ENCODE measurements around the gene PLEKHA4.
"Not testable (repeated sequence)": the region's sequence is repeated elsewhere in the genome, so short reads cannot be mapped to it uniquely, and the experiment has no call there.

The PLEKHA4 gene

GRCh38 chr19:48878196-48879024 is 10.0 kb upstream of the PLEKHA4 start:
- H3K36me3 ChIP-seq (ENCODE audit: control insufficient read depth, insufficient read depth, low read length) = no peaks in the 10 kb centered on the region
- H3K4me1 ChIP-seq = peaks cover 9% of the 10 kb centered on the region

DNA sequence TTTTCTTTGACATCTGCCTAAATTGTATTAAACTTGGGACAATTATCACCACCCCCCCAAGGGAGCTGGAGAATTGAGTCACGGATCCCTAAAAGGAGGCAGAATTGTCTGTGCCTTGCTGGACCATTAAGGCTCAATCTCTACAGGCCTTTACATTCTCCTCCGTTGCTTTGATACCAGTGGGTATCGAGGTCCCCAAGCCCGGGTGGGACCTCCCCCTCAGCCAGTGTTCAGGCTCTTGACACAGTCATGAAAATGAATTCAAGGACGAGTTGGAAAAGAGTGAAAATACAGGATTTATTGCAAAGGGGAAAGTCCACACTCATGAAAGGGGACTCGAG is 9.4 kb upstream of the PLEKHA4 start:
- H3K4me3 ChIP-seq (ENCODE audit: low read depth, low read length) = no peak overlapping the region
- no peak overlapping the region for H3K9ac ChIP-seq
- peaks cover 13% of the 10 kb centered on the region for H3K4me1 ChIP-seq
- H2AFZ ChIP-seq = no peak overlapping the region
- H3K27ac ChIP-seq = no peak overlapping the region
- no peaks in the 10 kb centered on the region for H3K27me3 ChIP-seq (ENCODE audit: control insufficient read depth, insufficient read depth, low read length)
- H3K79me2 ChIP-seq = peaks cover 9% of the 10 kb centered on the region
- TF ChIP-seq CTCF (IDR thresholded peaks at IDR 0.05) = no peak
- no peaks in the 10 kb centered on the region for H3K36me3 ChIP-seq (ENCODE audit: control insufficient read depth, insufficient read depth, low read length)
- no peak overlapping the region for H3K4me2 ChIP-seq (ENCODE audit: low read length)
- no peaks in the 10 kb centered on the region for H3K9me3 ChIP-seq (ENCODE audit: control insufficient read depth, low read length)

More at GRCh38 chr19:48878196-48879024, 10.0 kb upstream of the PLEKHA4 start:
- Histone ChIP-seq H3K27me3 (ENCODE audit: control insufficient read depth, insufficient read depth, low read length) (no peaks in the 10 kb centered on the region), H2AFZ (no peak overlapping the region), H3K27ac (no peak overlapping the region), H3K9ac (no peak overlapping the region), H3K9me3 (ENCODE audit: control insufficient read depth, low read length) (no peaks in the 10 kb centered on the region), H3K79me2 (peaks cover 6% of the 10 kb centered on the region), H3K4me3 (ENCODE audit: low read depth, low read length) (no peak overlapping the region), H3K4me2 (ENCODE audit: low read length) (no peak overlapping the region)
- TF ChIP-seq CTCF (IDR thresholded peaks at IDR 0.05) = no peak

DNA sequence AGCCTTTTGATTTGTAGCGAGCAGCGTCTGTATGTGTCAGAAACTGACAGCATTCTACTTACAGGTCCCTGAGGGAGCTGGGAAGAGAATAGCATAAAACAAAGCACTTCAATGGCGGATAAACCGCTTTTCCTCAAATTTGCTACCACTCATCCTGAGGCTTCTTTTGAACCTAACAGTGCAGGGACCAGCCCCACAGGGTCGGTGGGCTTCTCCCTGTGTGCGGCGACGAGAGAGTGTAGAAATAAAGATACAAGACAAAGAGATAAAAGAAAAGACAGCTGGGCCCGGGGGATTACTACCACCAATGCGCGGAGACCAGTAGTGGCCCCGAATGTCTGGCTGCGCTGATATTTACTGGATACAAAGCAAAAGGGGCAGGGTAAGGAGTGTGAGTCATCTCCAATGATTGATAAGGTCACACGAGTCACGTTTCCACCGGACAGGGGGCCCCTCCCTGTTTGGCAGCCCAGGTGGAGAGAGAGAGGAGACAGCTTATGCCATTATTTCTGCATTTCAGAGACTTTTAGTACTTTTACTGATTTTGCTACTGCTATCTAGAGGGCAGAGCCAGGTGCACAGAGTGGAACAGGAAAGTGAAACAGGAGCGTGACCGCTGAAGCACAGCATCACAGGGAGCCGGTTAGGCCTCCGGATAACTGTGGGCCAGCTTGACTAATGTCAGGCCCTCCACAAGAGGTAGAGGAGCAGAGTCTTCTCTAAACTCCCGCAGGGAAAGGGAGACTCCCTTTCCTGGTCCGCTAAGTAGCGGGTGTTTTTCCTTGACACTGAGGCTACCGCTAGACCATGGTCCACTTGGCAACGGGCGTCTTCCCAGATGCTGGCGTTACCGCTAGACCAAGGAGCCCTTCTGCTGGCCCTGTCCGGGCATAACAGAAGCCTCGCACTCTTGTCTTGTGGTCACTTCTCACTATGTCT is 7.9 kb upstream of the PLEKHA4 start:
- H3K4me3 ChIP-seq (ENCODE audit: low read depth, low read length); H2AFZ ChIP-seq; H3K27me3 ChIP-seq (ENCODE audit: control insufficient read depth, insufficient read depth, low read length); H3K9ac ChIP-seq; H3K9me3 ChIP-seq (ENCODE audit: control insufficient read depth, low read length); H3K79me2 ChIP-seq; H3K4me2 ChIP-seq (ENCODE audit: low read length); H3K36me3 ChIP-seq (ENCODE audit: control insufficient read depth, insufficient read depth, low read length): not testable (repeated sequence)
- peak overlapping the region; percentile 55 for H3K27ac ChIP-seq
- peaks cover 13% of the 10 kb centered on the region for H3K4me1 ChIP-seq

- Histone ChIP-seq H3K27ac (peak overlapping the region; percentile 97), H2AFZ (no peak overlapping the region), H3K79me2 (peaks cover 9% of the 10 kb centered on the region), H3K9me3 (ENCODE audit: control insufficient read depth, low read length) (no peaks in the 10 kb centered on the region), H3K36me3 (ENCODE audit: control insufficient read depth, insufficient read depth, low read length) (no peaks in the 10 kb centered on the region), H3K9ac (no peak overlapping the region), H3K27me3 (ENCODE audit: control insufficient read depth, insufficient read depth, low read length) (no peaks in the 10 kb centered on the region), H3K4me2 (ENCODE audit: low read length) (peak overlapping the region; percentile 100), H3K4me1 (peaks cover 13% of the 10 kb centered on the region), H3K4me3 (ENCODE audit: low read depth, low read length) (peak overlapping the region; percentile 33)
- no peak for TF ChIP-seq CTCF (IDR thresholded peaks at IDR 0.05)
Observed at GRCh38 chr19:48874303-48875135, 6.1 kb upstream of the PLEKHA4 start.
